SK-N-SH treated with all-trans-retinoic acid at 6 μM for 48 hours (cell line): Measurements from ENCODE around the gene MTUS2.

ENCODE experiments used
- ATAC-seq: fragments of 200-7000 bp; cut with Tn5 transposase; 3 replicates; pipeline ENCODE4 v1.9.1; 2020; ENCODE audit warnings: mild to moderate bottlenecking, moderate library complexity
- BACH2 ChIP-seq: fragments of 250-450 bp; sonication (Bioruptor Pico); IDR thresholded peaks from 2 replicates; pipeline ENCODE4 v1.9.0; 2021; ENCODE audit warnings: mild to moderate bottlenecking, borderline replicate concordance
- CREB5 ChIP-seq: fragments of 250-450 bp; sonication (Bioruptor Pico); IDR thresholded peaks from 2 replicates; pipeline ENCODE4 v1.5.1; 2020; ENCODE audit warnings: low read depth, mild to moderate bottlenecking, moderate library complexity
- CSDC2 ChIP-seq: fragments of 250-450 bp; sonication (Bioruptor Pico); IDR thresholded peaks from 2 replicates; pipeline ENCODE4 v1.5.0; 2020; ENCODE audit warnings: mild to moderate bottlenecking, moderate library complexity
- CSRNP3 ChIP-seq: fragments of 250-450 bp; sonication (Bioruptor Pico); IDR thresholded peaks from 2 replicates; pipeline ENCODE4 v1.5.1; 2021; ENCODE audit warnings: mild to moderate bottlenecking, moderate library complexity
- ESRRG ChIP-seq: fragments of 250-450 bp; sonication (Bioruptor Pico); IDR thresholded peaks from 2 replicates; pipeline ENCODE4 v1.6.1; 2021; ENCODE audit warnings: mild to moderate bottlenecking
- GLIS3 ChIP-seq: fragments of 250-450 bp; sonication (Bioruptor Pico); IDR thresholded peaks from 2 replicates; pipeline ENCODE4 v1.5.0; 2020; ENCODE audit warnings: mild to moderate bottlenecking, moderate library complexity
- ISL1 ChIP-seq: fragments of 250-450 bp; sonication (Bioruptor Pico); IDR thresholded peaks from 2 replicates; pipeline ENCODE4 v2.1.2; 2022; ENCODE audit warnings: mild to moderate bottlenecking, moderate library complexity
- OSR1 ChIP-seq: fragments of 250-450 bp; sonication (Bioruptor Pico); IDR thresholded peaks from 2 replicates; pipeline ENCODE4 v1.8.0; 2022; ENCODE audit warnings: moderate library complexity, mild to moderate bottlenecking, inconsistent platforms
- PATZ1 ChIP-seq: fragments of 250-450 bp; sonication (Bioruptor Pico); IDR thresholded peaks from 2 replicates; pipeline ENCODE4 v1.8.0; 2020; ENCODE audit warnings: mild to moderate bottlenecking, moderate library complexity, borderline replicate concordance
- POU6F1 ChIP-seq: fragments of 250-450 bp; sonication (Bioruptor Pico); IDR thresholded peaks from 2 replicates; pipeline ENCODE4 v1.8.0; 2021; ENCODE audit warnings: low read depth, mild to moderate bottlenecking, moderate library complexity, borderline replicate concordance
- PPARA ChIP-seq: fragments of 250-450 bp; sonication (Bioruptor Pico); IDR thresholded peaks from 2 replicates; pipeline ENCODE4 v1.5.0; 2020; ENCODE audit warnings: mild to moderate bottlenecking, borderline replicate concordance
- RARB ChIP-seq: fragments of 250-450 bp; sonication (Bioruptor Pico); IDR thresholded peaks from 2 replicates; pipeline ENCODE4 v1.8.0; 2021; ENCODE audit warnings: mild to moderate bottlenecking, moderate library complexity
- SNAI2 ChIP-seq: fragments of 250-450 bp; sonication (Bioruptor Pico); IDR thresholded peaks from 2 replicates; pipeline ENCODE4 v1.5.0; 2020; ENCODE audit warnings: mild to moderate bottlenecking, moderate library complexity
- TCF4 ChIP-seq: fragments of 250-450 bp; sonication (Bioruptor Pico); IDR thresholded peaks from 2 replicates; pipeline ENCODE4 v1.8.0; 2021; ENCODE audit warnings: mild to moderate bottlenecking, moderate library complexity, borderline replicate concordance
- TOX ChIP-seq: fragments of 250-450 bp; sonication (Bioruptor Pico); IDR thresholded peaks from 2 replicates; pipeline ENCODE4 v1.8.0; 2021; ENCODE audit warnings: mild to moderate bottlenecking, moderate library complexity, borderline replicate concordance
- TSHZ2 ChIP-seq: fragments of 250-450 bp; sonication (Bioruptor Pico); IDR thresholded peaks from 2 replicates; pipeline ENCODE4 v1.5.0; 2020; ENCODE audit warnings: mild to moderate bottlenecking, moderate library complexity
- ZC3H10 ChIP-seq: fragments of 250-450 bp; sonication (Bioruptor Pico); IDR thresholded peaks from 2 replicates; pipeline ENCODE4 v1.5.1; 2021; ENCODE audit warnings: mild to moderate bottlenecking, moderate library complexity
- ZFP3 ChIP-seq: fragments of 250-450 bp; sonication (Bioruptor Pico); IDR thresholded peaks from 2 replicates; pipeline ENCODE4 v1.5.0; 2020; ENCODE audit warnings: mild to moderate bottlenecking, moderate library complexity
- ZFP30 ChIP-seq: fragments of 450-650 bp; formaldehyde crosslinking; IDR thresholded peaks from 2 replicates; pipeline ENCODE4 v1.5.0; 2022; ENCODE audit warnings: mild to moderate bottlenecking, moderate library complexity
- ZNF565 ChIP-seq: fragments of 450-650 bp; formaldehyde crosslinking; conservative IDR thresholded peaks from 2 replicates; pipeline ENCODE4 v1.5.0; 2020; ENCODE audit warnings: low read depth, mild to moderate bottlenecking, moderate library complexity
- ZNF70 ChIP-seq: fragments of 450-650 bp; formaldehyde crosslinking; IDR thresholded peaks from 2 replicates; pipeline ENCODE4 v1.5.0; 2020; ENCODE audit warnings: mild to moderate bottlenecking, moderate library complexity
- ZNF8 ChIP-seq: fragments of 450-650 bp; formaldehyde crosslinking; IDR thresholded peaks from 2 replicates; pipeline ENCODE4 v1.5.0; 2020; ENCODE audit warnings: mild to moderate bottlenecking, moderate library complexity

The MTUS2 gene

GRCh38 chr13:29022410-29022809 lies 202.3 kb downstream of the MTUS2 start:
- TF ChIP-seq RARB (no peak), PATZ1 (CRISPR knock-in tag) (no peak), ZC3H10 (CRISPR knock-in tag) (no peak), ZNF565 (CRISPR knock-in tag) (no peak), BACH2 (CRISPR knock-in tag) (no peak), ZNF8 (CRISPR knock-in tag) (no peak), TOX (CRISPR knock-in tag) (no peak), SNAI2 (CRISPR knock-in tag) (no peak), OSR1 (CRISPR knock-in tag) (no peak), ZFP3 (CRISPR knock-in tag) (no peak), ZNF70 (CRISPR knock-in tag) (no peak)
- ATAC-seq, result no peak

GRCh38 chr13:29022968-29023367 lies 202.8 kb downstream of the MTUS2 start:
- no peak for TF ChIP-seq GLIS3 (CRISPR knock-in tag)
- TF ChIP-seq ESRRG (CRISPR knock-in tag), result no peak
- no peak for TF ChIP-seq CSRNP3 (CRISPR knock-in tag)
- no peak for ATAC-seq

- TF ChIP-seq POU6F1 (CRISPR knock-in tag) (no peak), ZFP3 (CRISPR knock-in tag) (no peak), CSDC2 (CRISPR knock-in tag) (no peak), ZNF565 (CRISPR knock-in tag) (no peak), ZC3H10 (CRISPR knock-in tag) (no peak), TOX (CRISPR knock-in tag) (no peak), ESRRG (CRISPR knock-in tag) (no peak), ISL1 (no peak), GLIS3 (CRISPR knock-in tag) (no peak), PPARA (CRISPR knock-in tag) (no peak), CREB5 (CRISPR knock-in tag) (no peak), RARB (no peak), ZFP30 (CRISPR knock-in tag) (no peak), TSHZ2 (CRISPR knock-in tag) (no peak), TCF4 (no peak), CSRNP3 (CRISPR knock-in tag) (no peak)
Observed at GRCh38 chr13:29024783-29025182, 204.6 kb downstream of the MTUS2 start.

More at GRCh38 chr13:29024783-29025182, 204.6 kb downstream of the MTUS2 start:
- no peak for ATAC-seq
